Mononuclear cell (primary cell): ENCODE measurements around the gene AP4M1. TPM values are rescaled to one million over a fixed set of nuclear protein-coding genes. Genes with fewer than 3 reads are reported as not detected.

Source experiments
- H3K27me3 ChIP-seq: 2 replicates; pipeline ENCODE4 v1.6.0; 2011; ENCODE audit warnings: low read length, control low read depth; ENCODE audit not compliant: insufficient read depth
- H3K4me1 ChIP-seq: 2 replicates; pipeline ENCODE4 v1.5.1; 2011; ENCODE audit warnings: mild to moderate bottlenecking, low read length, control low read depth; ENCODE audit not compliant: insufficient read depth
- H3K4me3 ChIP-seq: 2 replicates; pipeline ENCODE4 v1.5.1; 2011; ENCODE audit warnings: mild to moderate bottlenecking, low read length, moderate library complexity
- H3K9me3 ChIP-seq: 2 replicates; pipeline ENCODE4 v1.5.1; 2011; ENCODE audit warnings: low read depth, mild to moderate bottlenecking, control low read depth, low read length
- total RNA-seq: library from RNA; depleted of rRNA; stranded (reverse); fragments of >200 nt; gene quantifications from one replicate; pipeline ENCODE4 v1.2.3, GENCODE V29; 2012

The AP4M1 gene
- total RNA-seq, 1 donor = 2.8 TPM

DNA sequence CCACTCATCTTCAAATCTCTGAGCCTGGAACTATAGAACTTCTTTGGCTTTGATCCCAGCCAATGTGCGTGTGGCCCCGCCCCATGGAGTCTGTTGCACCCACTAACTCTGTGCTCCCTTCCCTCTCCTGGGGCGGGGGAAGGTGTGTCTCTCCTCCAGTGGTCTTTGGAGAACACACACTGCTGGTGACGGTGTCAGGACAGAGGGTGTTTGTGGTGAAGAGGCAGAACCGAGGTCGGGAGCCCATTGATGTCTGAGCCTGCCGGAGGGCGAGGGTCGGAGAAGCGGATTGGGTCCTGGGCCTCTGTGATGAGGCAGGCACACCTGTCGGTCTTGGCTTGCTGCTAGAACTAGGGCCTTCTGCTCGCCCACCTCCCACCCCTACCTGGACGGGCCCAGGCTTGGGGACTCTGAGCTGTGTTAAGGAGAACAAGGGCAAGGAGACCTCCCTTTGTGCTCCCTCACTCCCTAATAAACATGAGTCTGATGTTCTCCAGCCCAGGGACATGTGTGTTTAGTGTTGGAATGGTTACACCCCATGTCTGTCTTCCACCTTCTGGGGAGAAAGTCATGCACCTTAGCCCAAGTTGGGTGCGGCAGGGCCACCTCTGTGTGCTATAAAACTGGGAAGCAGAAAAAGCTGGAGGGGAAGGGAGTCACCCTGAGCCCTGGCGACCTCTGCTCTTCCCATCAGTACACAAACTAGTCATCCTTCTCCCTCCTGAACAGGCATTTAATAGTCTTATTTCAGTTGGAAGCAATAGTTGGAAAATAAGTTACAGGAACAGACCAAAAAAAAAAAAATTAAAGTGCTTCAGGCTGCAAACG lies 52.5 kb downstream of the AP4M1 start:
- peaks cover 88% of the 10 kb centered on the region for H3K4me1 ChIP-seq
- no peaks in the 10 kb centered on the region for H3K27me3 ChIP-seq
- H3K4me3 ChIP-seq = no peak overlapping the region

DNA sequence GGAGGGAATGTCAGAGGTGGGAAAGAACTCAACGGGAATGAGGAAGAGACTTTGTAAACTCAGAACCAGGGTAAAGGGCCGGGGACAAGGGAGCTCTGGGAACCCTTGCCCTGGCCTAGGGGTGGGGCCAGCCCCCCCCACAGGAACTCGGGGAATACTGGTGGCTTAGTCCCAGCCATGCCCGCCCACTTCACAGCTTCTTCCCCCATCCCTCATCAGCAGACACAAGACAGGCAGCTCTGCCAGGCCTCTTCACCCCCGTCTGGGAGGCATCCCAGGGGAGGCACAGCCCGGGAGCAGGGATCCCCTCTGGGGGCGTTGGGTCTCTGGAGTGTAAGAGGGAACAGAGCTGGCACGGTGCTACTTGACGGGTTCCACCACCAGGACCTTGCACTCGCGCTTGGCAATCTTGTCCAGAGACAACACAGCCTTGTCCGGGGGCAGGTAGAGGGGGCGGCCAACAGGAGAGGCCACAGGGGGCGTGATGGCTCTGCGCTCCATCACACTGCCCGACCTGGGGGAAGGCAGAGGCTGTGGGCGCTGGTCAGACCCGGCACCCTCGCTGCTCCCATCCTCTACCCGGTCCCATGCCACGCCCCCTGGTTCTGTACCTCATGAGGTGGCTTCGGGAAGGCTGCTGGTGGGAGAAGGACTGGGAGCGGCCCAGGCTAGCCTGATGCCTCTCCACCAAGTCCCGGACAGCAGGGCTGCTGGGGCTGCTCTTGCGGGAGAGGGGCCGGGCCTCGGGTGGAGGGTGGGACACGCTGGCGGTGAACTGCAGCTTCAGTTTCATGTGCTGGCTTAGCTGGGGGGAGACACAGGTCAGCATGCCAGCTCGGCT lies 53.4 kb downstream of the AP4M1 start:
- Histone ChIP-seq H3K27me3 (no peaks in the 10 kb centered on the region), H3K9me3 (no peaks in the 10 kb centered on the region), H3K4me1 (peaks cover 86% of the 10 kb centered on the region), H3K4me3 (no peak overlapping the region)

More for the DNA sequence above, 52.5 kb downstream of the AP4M1 start:
- no peaks in the 10 kb centered on the region for H3K9me3 ChIP-seq

DNA sequence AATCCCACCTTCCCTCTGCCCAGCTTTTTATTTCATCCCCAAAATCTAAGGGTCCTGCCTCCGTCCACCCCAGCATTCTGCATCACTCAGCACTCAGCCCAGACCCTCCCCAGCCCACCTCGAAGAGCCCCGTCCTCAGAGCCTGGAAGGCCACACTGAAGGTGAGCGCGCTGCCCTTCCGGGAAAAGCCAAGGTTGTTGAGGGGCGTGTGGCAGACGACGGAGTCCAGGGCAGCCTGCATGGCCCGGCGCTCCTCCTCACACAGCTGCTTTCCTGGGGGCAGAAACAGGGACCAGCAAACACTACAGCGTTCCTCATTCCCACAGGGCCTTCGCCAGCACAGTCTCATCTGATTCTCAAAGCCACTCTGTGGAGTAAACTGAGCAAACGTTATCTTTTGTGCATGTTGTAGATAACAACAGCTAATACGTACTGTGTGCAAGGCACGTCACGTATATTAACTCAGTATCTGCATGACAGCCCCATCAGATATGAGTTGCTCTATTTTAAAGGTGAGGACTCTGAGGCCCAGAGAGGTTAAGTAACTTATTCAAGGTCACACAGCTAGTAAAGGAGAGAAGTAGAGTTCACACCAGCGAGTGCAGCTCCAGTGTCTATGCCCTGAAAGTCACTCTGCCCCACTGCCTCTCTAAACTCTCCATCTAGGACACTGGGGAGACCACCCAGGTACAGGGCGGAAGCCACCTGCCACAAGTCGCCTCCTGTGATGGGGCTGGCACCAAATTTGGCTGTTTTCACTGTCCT lies 54.3 kb downstream of the AP4M1 start:
- Histone ChIP-seq H3K4me3 (no peak overlapping the region), H3K4me1 (peaks cover 78% of the 10 kb centered on the region)

DNA sequence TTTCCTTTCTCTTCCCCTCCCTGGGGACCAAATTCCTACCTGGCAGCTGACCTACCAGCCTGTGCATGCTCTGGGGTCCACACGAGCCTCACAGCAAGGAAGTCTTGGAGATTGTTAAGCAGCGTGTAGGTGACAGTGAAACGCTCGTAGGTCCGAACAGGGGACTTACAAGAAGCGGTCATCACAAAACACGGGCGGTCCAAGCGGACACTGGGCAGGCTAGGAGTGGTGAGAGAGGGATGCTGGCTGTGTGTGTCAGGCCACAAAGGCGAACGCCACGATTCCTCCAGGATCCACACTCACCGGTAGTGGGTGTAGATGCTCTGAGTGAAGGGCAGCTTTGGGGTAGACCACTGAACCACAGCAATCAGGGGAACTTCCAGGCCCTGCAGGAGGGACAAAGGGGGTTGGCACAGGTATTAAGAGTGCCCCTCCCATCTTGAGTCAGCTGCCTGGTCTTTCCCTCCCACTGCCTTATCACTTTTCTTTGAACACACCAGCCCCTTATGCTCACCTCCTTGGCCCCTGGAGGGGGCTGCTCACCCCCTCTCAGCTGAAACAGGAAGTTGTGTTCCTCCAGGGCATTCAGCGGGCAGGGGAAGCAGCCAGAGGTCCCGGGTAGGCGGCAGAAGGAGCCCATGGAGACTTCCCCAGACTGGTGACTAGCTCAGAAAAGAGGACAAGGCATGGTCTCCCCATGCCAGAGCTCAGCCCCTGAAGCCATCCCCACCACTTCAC lies 55.1 kb downstream of the AP4M1 start:
- H3K4me1 ChIP-seq = peaks cover 70% of the 10 kb centered on the region
- peak overlapping the region; percentile 83 for H3K4me3 ChIP-seq
- H3K9me3 ChIP-seq = no peaks in the 10 kb centered on the region
- H3K27me3 ChIP-seq = no peaks in the 10 kb centered on the region

More for the DNA sequence above, 54.3 kb downstream of the AP4M1 start:
- Histone ChIP-seq H3K27me3 (no peaks in the 10 kb centered on the region), H3K9me3 (no peaks in the 10 kb centered on the region)

DNA sequence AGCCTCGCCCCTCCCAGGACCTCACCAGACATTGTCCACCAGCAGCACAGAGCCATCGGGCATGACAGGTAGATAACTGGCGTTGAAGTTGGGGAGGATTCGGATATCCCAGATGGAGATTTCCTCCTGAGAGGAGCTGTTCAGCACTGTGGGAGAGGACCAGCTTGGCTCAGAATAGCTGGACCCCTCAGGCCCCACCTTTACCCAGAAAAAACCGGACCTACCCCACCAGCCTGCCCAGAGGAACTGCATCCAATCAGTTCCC lies 55.6 kb downstream of the AP4M1 start:
- H3K4me3 ChIP-seq = peak overlapping the region; percentile 83

DNA sequence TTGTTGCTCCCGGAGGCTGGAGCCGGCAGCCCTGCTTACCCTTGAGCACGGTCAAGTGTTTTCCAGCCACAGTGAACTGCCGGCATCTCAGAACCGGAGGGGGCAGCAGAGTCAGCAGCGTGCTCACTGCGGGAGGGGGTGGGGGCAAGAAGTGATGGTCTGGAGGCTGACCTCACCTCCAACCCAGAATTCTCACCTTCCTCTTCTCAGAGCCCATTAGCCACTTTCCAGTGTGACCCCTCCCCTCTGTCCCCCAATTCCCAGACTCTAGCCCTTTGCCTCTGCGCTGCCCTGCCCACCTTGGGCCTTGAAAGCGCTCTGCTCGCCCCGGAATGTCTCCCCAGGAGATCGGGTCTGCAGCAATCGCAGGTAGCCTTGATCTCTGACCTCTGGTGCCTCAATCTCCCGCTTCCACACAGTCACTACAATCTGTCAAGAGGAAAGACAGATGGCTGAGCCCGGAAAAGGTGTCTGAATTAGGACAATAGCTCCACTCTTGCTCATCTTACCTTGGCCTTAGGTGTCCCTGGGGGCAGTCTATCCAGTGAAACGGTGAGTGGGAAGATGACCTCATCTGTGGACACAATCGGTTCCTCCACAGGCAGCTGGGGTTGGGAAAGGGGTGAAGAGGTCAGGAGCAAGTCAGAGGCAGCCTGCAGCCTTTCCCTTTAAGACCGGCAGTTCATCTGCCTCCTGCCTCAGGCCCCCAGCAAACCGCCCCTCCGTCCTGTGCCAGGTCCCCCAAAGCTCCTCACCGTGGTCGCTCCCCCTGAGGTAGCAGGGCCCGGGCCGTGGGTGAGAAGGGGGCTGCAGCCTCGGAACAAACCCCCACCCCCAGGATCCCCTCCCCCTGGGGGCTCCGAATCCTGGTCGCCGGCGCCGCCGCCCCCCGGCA lies 56.1 kb downstream of the AP4M1 start:
- Histone ChIP-seq H3K4me3 (peak overlapping the region; percentile 83), H3K9me3 (no peaks in the 10 kb centered on the region), H3K27me3 (no peaks in the 10 kb centered on the region), H3K4me1 (peaks cover 59% of the 10 kb centered on the region)

More for the DNA sequence above, 55.6 kb downstream of the AP4M1 start:
- Histone ChIP-seq H3K27me3 (no peaks in the 10 kb centered on the region), H3K4me1 (peaks cover 65% of the 10 kb centered on the region), H3K9me3 (no peaks in the 10 kb centered on the region)

Other genes with a start within 250 kb of the AP4M1 start
- not detected for gene OR2AE1, start 224.6 kb upstream of the AP4M1 start, total RNA-seq
- 23.2 TPM for gene TRIM4, start 182.1 kb upstream of the AP4M1 start, total RNA-seq
- 0.63 TPM for gene GJC3, start 172.0 kb upstream of the AP4M1 start, total RNA-seq
- not detected for gene AZGP1, start 125.6 kb upstream of the AP4M1 start, total RNA-seq
- gene ZKSCAN1, start 86.0 kb upstream of the AP4M1 start, total RNA-seq = 41.3 TPM
- gene ZSCAN21, start 51.9 kb upstream of the AP4M1 start, total RNA-seq = 2.0 TPM
- 37.4 TPM for gene ZNF3, start 19.9 kb upstream of the AP4M1 start, total RNA-seq
- gene COPS6, start 12.7 kb upstream of the AP4M1 start, total RNA-seq = 18.4 TPM
- 33.8 TPM for gene MCM7, start 246 bp upstream of the AP4M1 start, total RNA-seq
- 16.1 TPM for gene TAF6, start 17.7 kb downstream of the AP4M1 start, total RNA-seq
- gene CNPY4, start 18.0 kb downstream of the AP4M1 start, total RNA-seq = 13.3 TPM
- 1.5 TPM for gene MBLAC1, start 25.3 kb downstream of the AP4M1 start, total RNA-seq
- gene LAMTOR4, start 47.3 kb downstream of the AP4M1 start, total RNA-seq = 102 TPM
- 19.1 TPM for gene TRAPPC14, start 57.1 kb downstream of the AP4M1 start, total RNA-seq
- 1.8 TPM for gene GAL3ST4, start 67.0 kb downstream of the AP4M1 start, total RNA-seq
- 2.3 TPM for gene GPC2, start 75.7 kb downstream of the AP4M1 start, total RNA-seq
- 6.7 TPM for gene STAG3, start 76.3 kb downstream of the AP4M1 start, total RNA-seq
- gene PVRIG, start 118.3 kb downstream of the AP4M1 start, total RNA-seq = 13.9 TPM
- under 0.01 TPM for gene SPDYE3, start 206.1 kb downstream of the AP4M1 start, total RNA-seq